ENCODE results near the gene BAIAP2L1. TPM values are rescaled to one million over a fixed set of nuclear protein-coding genes. Genes with fewer than 3 reads are reported as not detected.
"Not testable (repeated sequence)": the region's sequence is repeated elsewhere in the genome, so short reads cannot be mapped to it uniquely, and the experiment has no call there.

The BAIAP2L1 gene, protein sequence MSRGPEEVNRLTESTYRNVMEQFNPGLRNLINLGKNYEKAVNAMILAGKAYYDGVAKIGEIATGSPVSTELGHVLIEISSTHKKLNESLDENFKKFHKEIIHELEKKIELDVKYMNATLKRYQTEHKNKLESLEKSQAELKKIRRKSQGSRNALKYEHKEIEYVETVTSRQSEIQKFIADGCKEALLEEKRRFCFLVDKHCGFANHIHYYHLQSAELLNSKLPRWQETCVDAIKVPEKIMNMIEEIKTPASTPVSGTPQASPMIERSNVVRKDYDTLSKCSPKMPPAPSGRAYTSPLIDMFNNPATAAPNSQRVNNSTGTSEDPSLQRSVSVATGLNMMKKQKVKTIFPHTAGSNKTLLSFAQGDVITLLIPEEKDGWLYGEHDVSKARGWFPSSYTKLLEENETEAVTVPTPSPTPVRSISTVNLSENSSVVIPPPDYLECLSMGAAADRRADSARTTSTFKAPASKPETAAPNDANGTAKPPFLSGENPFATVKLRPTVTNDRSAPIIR
- total RNA-seq = under 1 TPM; 0.63 to 0.82 TPM

DNA sequence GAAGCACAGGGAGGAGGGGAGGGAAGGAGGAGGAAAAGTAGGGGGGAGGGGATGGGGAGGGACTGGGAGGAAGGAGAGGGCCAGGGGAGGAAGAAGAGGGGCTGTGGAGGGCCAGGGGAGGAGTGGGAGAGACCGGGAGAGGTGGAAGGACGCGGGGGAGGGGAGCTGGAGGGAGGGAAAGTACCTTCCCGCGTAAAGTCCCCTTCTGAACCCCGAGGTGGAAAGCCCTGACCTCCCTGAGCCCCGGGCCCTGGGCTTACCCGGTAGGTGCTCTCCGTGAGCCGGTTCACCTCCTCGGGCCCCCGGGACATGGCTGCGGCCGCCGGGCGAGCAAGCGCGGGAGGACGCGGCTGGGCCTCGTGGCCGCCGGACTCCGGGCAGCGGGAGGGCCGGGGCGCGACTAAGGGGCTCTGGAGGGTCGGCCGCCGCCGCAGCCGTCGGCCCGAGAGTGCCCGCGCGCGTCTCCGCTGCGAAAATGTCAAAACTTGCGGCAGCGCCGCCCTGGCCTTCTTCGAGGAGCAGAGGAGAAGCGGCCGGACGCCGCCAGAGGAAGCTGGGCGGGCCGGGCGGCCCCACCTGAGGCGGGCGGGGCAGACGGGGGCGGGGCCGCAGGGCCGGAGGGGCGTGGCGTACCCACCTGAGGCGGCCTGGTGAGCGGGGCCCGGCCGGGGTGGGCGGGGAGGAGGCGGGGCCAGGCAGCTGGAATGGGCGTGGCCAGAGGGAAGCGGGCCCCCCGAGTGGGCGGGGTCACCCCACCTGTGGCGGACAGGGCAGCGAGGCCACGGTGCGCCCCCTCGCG, at the start of gene BAIAP2L1:
TSS of gene BAIAP2L1 (minus strand) at position 549 of the 799 bp plus-strand sequence. CDS start at position 311, 238 bp downstream.
- ChIA-PET POLR2A (no interaction called here), CTCF (interaction anchor here (0.6 to 1.6 kb wide), 4 partner anchors 10 to 225 kb away, joined by 3 read pairs; no protein-coding TSS in a partner anchor)

DNA sequence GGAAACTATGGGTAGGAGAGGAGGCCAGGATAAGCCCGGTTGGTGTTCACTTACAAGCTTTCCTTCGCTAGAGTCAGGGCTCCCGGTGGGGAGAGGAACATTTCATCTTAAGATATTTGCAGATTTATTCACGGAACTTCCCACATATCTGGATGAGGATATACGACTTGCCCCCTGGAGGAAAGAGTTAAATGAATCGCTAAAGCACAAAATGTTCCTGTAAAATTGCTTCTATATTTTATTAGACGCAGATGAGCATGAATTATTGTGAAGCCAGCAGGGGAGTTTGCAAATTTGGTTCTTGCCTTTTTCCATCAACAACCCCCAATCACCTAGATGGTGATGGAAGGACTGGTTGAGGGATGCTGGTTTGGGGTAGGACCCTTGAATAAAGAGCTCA, 47.9 kb upstream of the BAIAP2L1 start:
- CTCF ChIA-PET = interaction anchor here (0.8 kb wide), 1 partner anchor 17 kb away, joined by 3 read pairs; no protein-coding TSS in a partner anchor
- POLR2A ChIA-PET = no interaction called here

DNA sequence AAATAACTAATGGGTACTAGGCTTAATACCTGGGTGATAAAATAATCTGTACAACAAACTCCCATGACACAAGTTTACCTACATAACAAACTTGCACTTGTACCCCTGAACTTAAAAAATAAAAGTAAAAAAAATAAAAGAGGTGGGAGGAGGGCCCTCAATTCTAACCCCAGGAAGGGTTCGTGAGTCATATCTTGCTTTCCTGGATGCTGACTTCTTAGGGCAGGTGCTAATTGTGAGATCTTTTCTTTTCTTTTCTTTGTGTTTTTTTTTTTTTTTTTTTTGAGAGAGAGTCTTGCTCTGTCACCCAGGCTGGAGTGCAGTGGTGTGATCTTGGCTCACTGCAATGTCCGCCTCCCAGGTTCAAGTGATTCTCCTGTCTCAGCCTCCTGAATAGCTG, 40.1 kb upstream of the BAIAP2L1 start:
- CTCF ChIA-PET = interaction anchor here (1.1 kb wide), 1 partner anchor 21 kb away, joined by 3 read pairs; no protein-coding TSS in a partner anchor
- POLR2A ChIA-PET = not testable (repeated sequence)

DNA sequence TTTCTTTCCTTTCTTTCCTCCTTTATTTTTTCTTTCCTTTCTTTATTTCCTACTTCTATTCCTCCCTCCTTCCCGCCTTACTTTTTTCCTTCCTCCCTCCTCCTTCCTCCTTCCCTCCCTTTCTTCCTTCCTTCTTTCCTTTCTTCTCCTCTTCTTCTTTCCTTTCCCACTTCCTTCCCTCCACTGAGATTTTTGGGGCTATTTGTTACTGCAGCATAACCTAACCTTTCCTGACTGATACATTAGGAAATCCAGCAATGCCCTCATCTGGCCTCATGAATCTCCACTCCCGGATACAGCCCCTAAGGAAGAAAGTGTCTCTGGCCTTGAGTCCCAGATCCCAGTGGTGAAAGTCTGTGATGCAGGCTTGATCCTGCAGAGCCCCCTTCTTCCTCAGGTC, 38.6 kb upstream of the BAIAP2L1 start:
- POLR2A ChIA-PET = no interaction called here

DNA sequence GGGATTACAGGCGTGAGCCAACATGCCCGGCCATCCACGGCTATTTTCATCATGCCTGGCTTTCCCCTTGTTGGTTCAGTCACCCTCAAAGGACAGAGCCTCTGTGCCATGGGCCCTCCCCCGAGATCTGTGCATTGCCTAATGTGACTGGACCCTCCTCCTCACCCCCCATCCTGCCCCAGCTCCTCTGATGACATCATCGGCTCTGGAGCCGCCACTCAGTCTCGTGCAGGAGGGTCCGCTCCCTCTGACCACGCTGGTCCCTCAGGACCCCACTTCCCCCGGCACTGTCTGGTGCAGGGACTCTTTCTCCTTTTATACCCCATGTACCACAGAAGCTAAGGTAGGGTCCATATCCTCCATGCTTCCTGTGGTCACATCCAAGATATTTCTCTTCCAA, 33.2 kb upstream of the BAIAP2L1 start:
- ChIA-PET CTCF (interaction anchor here (1.4 to 2.4 kb wide), 3 partner anchors 13 to 407 kb away, joined by 3 to 11 read pairs (median 5); no protein-coding TSS in a partner anchor), POLR2A (no interaction called here)

More for the DNA sequence above, 38.6 kb upstream of the BAIAP2L1 start:
- CTCF ChIA-PET = no interaction called here

DNA sequence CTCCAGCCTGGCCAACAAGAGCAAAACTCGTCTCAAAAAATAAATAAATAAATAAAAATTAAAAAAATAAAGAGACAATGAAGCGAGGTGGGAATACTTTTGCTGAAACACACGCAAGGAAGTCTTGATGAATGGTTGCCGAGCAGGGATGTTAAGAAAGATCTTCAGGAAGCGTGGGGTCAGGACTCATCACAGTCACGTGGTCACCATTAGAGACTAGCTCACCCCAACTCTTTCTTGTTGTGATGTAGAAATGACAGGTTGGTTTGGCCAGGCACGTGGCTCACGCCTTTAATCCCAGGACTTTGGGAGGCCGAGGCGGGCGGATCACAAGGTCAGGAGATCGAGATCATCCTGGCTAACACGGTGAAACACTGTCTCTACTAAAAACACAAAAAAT, 28.9 kb upstream of the BAIAP2L1 start:
- POLR2A ChIA-PET = no interaction called here
- CTCF ChIA-PET = interaction anchor here (1.0 kb wide), 1 partner anchor 9 kb away, joined by 6 read pairs; no protein-coding TSS in a partner anchor

DNA sequence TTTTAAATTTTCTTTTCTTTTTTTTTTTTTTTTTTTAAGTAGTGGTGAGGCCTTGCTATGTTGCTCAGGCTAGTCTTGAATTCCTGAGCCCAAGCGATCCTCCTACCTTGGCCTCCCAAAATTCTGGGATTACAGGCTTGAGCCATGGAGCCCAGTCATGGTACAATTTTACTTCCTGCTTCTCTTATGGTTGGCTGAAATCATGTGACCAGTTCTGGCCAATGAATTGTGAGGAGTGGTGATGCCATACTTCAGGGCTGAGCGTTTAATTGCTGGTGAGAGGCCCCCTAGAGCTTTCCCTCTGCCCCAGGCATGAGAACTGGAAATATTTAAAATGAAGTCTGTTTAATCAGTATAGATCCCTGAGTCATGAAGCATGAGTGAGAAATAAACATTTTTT, 22.2 kb upstream of the BAIAP2L1 start:
- POLR2A ChIA-PET = no interaction called here

DNA sequence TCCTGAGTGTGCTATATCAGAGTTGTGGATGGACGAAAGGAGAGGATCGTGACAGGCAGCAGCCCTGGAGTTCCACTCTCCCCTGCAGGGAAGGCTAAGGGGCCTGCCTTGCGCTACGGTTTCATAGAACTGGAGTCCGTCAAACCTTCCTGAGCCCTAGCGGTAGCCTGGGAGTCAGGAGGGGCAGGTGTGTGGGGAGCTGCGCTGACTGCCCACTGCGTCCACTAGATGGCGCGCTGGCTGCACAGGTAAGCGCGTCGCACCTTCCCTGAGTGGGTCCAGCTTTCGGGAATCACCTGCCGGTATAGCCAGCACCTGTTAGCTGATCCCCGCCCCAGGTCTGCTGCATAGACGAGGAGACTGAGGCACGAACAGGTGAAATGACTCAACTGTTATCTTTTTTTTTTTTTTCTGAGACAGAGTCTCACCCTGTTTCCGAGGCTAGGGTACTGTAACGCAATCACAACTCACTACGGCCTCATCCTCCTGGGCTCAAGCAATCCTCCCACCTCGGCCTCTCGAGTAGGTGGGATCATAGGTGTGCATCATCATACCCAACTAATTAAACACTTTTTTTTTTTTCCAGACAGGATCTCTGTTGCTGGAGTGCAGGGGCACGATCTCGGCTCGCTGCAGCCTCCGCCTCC, 20.2 kb upstream of the BAIAP2L1 start:
- ChIA-PET CTCF (interaction anchor here (1.0 to 2.1 kb wide), 5 partner anchors 9 to 420 kb away, joined by 3 to 6 read pairs (median 5); no protein-coding TSS in a partner anchor), POLR2A (no interaction called here)

More for the DNA sequence above, 22.2 kb upstream of the BAIAP2L1 start:
- CTCF ChIA-PET = interaction anchor here (2.1 kb wide), 1 partner anchor 418 kb away, joined by 6 read pairs; no protein-coding TSS in a partner anchor

DNA sequence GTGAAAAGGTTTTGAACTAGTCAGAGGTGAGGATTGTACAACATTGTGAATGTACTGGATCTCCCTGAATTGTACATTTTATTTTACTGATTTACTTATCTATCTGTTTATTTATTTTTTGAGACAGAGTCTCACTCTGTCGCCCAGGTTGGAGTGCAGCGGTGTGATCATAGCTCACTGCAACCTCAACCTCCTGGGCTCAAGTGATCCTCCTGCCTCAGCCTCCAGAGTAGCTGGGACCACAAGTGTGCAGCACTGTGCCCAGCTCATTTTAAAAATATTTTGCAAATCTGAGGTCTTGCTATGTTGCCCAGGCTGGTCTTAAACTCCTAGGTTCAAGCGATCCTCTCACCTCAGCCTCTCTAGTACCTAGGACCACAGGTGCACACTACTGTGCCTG, 19.1 kb upstream of the BAIAP2L1 start:
- CTCF ChIA-PET = interaction anchor here (0.7 to 1.2 kb wide), 2 partner anchors 19 to 21 kb away, joined by 3 read pairs; no protein-coding TSS in a partner anchor
- POLR2A ChIA-PET = not testable (repeated sequence)

DNA sequence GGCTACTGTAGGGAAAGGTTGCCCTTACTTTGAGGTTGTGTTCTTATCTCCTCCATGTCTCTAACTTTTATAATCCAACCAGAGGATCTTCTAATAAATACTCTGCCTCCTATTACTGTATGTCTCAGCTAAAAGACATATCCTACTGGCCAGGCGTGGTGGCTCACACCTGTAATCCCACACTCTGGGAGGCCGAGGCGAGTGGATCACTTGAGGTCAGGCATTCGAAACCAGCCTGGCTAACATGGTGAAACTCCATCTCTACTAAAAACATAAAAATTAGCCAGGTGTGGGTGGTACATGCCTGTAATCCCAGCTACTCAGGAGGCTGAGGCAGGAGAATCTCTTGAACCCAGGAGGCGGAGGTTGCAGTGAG, 18.4 kb upstream of the BAIAP2L1 start:
- CTCF ChIA-PET = interaction anchor here (0.7 to 1.2 kb wide), 2 partner anchors 22 to 452 kb away, joined by 3 read pairs; no protein-coding TSS in a partner anchor
- POLR2A ChIA-PET = not testable (repeated sequence)

DNA sequence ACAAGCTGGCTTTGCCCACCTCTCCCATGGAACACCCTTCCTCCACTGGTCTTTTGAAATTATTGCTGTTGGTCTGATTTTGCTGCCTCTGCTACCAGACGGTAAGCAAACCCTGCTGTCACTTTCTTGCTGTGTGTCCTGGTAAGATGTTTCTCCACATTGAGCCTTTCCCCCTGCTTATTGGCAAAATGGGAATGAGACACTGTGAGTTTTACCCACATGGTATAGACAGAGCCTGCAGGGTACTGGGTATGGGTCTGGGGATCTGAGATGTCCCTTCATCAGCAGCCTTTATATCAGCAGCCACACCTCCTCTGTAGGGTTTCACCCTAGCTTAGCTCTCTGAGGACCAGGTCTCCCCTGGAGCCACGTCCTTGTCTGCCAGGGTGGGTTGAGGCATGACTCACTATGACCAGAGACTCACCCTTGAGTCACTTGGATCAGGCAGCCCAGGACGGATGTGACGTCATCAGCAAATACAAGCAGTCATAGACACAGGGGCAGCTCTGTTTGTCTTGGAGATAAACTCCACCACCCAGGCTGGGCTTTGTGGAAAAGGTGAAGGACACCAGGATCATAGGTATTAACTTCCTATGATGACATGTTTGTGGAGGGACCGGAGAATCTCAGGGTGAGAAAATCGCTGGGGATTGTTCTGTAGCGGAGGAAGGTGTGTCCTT, 17.9 kb upstream of the BAIAP2L1 start:
- POLR2A ChIA-PET = no interaction called here
- CTCF ChIA-PET = interaction anchor here (0.7 to 1.2 kb wide), 2 partner anchors 22 to 453 kb away, joined by 3 read pairs; no protein-coding TSS in a partner anchor

DNA sequence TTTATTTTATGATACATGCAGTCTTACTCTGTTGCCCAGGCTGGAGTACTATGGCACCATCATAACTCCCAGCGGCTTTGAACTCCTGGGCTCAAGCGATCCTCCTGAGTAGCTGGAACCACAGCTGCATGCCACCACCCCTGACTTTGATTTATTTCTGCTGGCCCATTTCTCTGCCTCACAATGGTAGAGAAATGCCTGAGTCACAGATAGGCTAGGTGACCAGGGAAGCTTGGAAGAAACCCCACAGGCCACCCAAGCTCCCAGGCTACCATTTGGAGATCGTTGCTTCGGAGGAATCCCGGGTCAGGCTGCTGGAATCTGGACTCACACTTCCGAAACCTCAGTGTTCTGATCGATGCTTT, 17.4 kb upstream of the BAIAP2L1 start:
- ChIA-PET POLR2A (no interaction called here), CTCF (no interaction called here)

DNA sequence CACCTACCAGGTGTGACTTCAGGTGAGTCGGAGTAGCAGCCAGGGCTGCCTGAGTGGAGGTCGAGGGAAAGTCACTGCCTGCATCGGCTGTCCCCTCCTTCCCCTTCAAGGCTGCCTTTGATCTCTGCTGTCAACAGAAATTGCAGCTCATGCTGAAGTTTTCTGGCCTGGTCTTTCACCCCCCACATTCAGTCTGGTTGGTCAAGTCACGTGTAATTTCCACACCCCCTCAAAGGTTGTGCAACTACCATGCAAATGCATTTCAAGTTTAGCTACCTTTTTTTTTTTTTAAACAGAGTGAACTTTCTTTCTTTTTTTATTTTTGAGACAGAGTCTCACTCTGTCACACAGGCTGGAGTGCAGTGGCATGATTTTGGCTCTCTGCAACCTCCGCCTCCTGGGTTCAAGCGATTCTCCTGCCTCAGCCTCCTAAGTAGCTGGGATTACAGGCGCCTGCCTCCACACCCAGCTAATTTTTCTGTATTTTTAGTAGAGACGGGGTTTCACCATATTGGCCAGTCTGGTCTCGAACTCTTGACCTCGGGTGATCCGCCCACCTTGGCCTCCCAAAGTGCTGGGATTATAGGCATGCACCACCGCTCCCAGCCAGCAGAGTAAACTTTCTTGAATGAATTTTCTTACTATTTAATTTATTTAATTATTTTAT, 16.8 kb upstream of the BAIAP2L1 start:
- CTCF ChIA-PET = interaction anchor here (0.7 kb wide), 1 partner anchor 69 kb away, joined by 3 read pairs; no protein-coding TSS in a partner anchor
- POLR2A ChIA-PET = not testable (repeated sequence)

DNA sequence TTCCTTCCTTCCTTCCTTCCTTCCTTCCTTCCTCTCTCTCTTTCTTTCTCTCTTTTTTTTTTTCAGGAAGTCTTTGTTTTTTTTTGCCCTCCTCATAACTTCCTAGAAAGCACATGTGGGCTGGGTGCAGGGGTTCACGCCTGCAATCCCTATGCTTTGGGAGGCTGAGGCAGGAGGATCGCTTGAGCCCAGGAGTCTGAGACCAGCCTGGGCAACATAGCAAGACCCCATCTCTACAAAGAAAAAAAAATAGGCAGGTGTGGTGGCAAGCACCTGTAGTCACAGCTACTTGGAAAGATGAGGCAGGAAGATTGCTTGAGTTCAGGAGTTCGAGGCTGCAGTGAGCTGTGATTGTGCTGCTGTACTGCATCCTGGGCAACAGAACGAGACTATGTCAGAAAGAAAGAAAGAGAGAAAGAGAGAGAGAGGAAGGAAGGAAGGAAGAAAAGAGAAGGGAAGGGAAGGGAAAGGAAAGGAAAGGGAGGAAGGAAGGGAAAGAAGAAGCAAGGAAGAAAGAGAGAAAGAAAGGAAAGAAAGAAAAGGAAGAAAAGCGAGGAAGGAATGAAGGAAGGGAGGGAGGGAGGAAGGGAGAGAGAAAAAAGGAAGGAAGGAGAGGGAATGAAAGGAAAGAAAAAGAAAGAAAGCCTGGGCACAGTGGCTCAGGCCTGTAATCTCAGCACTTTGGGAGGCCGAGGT, 13.5 kb upstream of the BAIAP2L1 start:
- CTCF ChIA-PET = interaction anchor here (0.8 to 0.9 kb wide), 2 partner anchors 13 to 350 kb away, joined by 3 to 4 read pairs; partner anchors contain the start of gene BAIAP2L1

DNA sequence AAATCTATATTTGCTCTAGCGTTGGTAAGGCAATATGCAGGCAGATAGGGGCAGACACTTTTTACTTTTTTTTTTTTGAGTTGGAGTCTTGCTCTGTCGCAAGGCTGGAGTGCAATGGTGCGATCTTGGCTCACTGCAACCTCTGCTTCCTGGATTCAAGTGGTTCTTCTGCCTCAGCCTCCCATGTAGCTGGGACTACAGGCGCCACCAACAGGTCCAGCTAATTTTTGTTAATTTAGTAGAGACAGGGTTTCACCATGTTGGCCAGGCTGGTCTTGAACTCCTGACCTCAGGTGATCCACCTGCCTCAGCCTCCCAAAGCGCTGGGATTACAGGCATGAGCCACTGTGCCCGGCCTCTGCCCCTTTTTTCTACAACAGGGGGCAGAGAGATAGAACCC, 12.8 kb upstream of the BAIAP2L1 start:
- POLR2A ChIA-PET, CTCF ChIA-PET: not testable (repeated sequence)

More for the DNA sequence above, 13.5 kb upstream of the BAIAP2L1 start:
- POLR2A ChIA-PET = no interaction called here

DNA sequence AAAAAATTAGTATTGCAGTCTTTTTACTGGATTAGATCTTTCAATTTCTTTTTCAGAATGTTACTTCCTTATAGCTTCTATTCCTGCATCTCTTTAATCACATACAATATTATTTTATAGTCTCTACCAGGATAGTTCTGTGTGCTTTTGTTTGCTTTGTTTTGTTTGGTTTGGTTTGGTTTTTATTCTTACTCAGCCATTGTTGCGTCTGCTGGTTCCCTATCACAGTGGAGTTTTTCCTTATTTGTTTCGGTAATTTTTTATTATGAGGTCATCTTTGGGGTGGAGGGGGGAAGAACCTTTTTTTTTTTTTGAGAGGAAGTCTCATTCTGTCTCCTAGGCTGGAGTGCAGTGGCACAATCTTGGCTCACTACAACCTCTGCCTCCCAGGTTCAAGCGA, 9.0 kb upstream of the BAIAP2L1 start:
- ChIA-PET CTCF (no interaction called here), POLR2A (no interaction called here)

DNA sequence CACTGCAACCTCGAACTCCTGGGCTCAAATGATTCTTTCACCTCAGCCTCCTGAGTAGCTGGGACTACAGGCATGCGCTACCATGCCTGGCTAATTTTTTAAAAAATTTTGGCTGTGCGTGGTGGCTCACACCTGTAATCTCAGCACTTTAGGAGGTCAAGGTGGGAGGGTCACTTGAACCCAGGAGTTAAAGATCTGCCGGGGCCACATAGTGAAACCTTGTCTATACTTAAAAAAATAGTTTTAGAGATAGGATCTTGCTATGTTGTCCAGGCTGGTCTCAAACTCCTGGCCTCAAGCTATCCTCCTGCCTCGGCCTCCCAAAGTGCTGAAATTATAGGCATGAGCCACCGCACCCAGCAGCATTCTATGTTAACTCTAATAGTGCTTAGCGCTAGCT, 7.3 kb upstream of the BAIAP2L1 start:
- CTCF ChIA-PET, POLR2A ChIA-PET: not testable (repeated sequence)

DNA sequence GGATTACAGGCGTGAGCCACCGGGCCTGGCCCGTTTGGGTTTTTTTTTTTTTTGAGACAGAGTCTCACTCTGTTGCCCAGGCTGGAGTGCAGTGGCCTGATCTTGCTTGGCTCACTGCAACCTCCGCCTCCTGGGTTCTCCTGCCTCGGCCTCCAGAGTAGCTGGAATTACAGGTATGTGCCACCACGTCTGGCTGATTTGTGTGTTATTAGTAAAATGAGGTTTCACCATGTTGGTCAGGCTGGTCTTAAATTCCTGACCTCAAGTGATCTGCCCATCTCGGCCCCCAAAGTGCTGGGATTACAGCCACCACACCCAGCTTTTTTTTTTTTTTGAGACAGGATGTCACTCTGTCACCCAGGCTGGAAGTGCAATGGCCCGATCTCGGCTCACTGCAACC, 5.9 kb upstream of the BAIAP2L1 start:
- POLR2A ChIA-PET = no interaction called here
- CTCF ChIA-PET = no interaction called here
